HepG2 (cell line): ENCODE measurements around the gene MEI1. TPM values are rescaled to one million over a fixed set of nuclear protein-coding genes. Genes with fewer than 3 reads are reported as not detected.

Experiments
- ATAC-seq: fragments of 200-7000 bp; cut with Tn5 transposase; 3 replicates; pipeline ENCODE4 v1.9.1; 2020; ENCODE audit warnings: mild to moderate bottlenecking, moderate library complexity
- BruUV-seq: library from RNA; stranded (reverse); fragments of 400-500 nt; replicated peaks from 2 replicates; lab custom pipeline; 2021; lab: Mats Ljungman, UMichigan
- CTCF ChIA-PET: fragments of 300-600 bp; formaldehyde crosslinking; extraction: SDS; loops from one replicate; lab custom pipeline; 2021; ENCODE audit warnings: low total read pairs, inconsistent platforms, low intra/inter-chr PET ratio; lab: Yijun Ruan, JAX
- POLR2A ChIA-PET: fragments of 350-600 bp; sonication (Branson Sonifier 250); formaldehyde crosslinking; loops from one replicate; lab custom pipeline; 2020; ENCODE audit warnings: antibody characterized with exemption, inconsistent platforms; lab: Yijun Ruan, JAX
- DNase-seq: peaks from one replicate; pipeline ENCODE4 v3.0.0-alpha.2; 2015; ENCODE audit warnings: low spot score
- FAIRE-seq: peaks from 3 replicates; lab custom pipeline; 2011; peaks lifted over from hg19 to GRCh38; lab: Jason Lieb, UNC
- H2AFZ ChIP-seq: one replicate; pipeline ENCODE4 v1.6.1; 2011; ENCODE audit warnings: low read length, inconsistent platforms
- H3K27ac ChIP-seq: fragments of 300-600 bp; 3 replicates; pipeline ENCODE4 v1.8.0; 2011; ENCODE audit warnings: mixed run types, mild to moderate bottlenecking, mixed read lengths, low read length, inconsistent platforms; ENCODE audit not compliant: insufficient read depth; ENCODE audit errors: extremely low read length
- H3K27me3 ChIP-seq, 2 experiments: fragments of 200-600 bp in 1 of 2; 2 replicates in 1 of 2; 3 replicates in 1 of 2; pipeline versions ENCODE4 v1.6.0 to v1.8.0; 2011; ENCODE audit warnings: low read length in 2 of 2, mild to moderate bottlenecking in 2 of 2, moderate library complexity in 2 of 2, inconsistent platforms in 1 of 2; ENCODE audit not compliant: insufficient read depth in 2 of 2, control insufficient read depth in 1 of 2
- H3K36me3 ChIP-seq, 2 experiments: fragments of 200-600 bp in 1 of 2; replicated peaks in 1 of 2; 2 replicates in 1 of 2; 3 replicates in 1 of 2; pipeline versions ENCODE4 v1.5.1 to v1.8.0; 2011; ENCODE audit warnings: low read length in 2 of 2, inconsistent platforms in 1 of 2; ENCODE audit not compliant: insufficient read depth in 2 of 2, control insufficient read depth in 1 of 2
- H3K4me1 ChIP-seq: 2 replicates; pipeline ENCODE4 v1.5.1; 2012; ENCODE audit warnings: low read length, inconsistent platforms; ENCODE audit not compliant: insufficient read depth
- H3K4me2 ChIP-seq: 2 replicates; pipeline ENCODE4 v1.6.0; 2011; ENCODE audit warnings: low read depth, low read length, inconsistent platforms
- H3K4me3 ChIP-seq, 3 experiments: fragments of 200-600 bp in 1 of 3; sonication (generic), shearing (Covaris generic) in 1 of 3; replicated peaks in 1 of 3; 2 replicates each; pipeline ENCODE4 v1.5.1; 2011 to 2016; ENCODE audit warnings: low read length in 3 of 3, inconsistent platforms in 2 of 3, low read depth in 2 of 3, mild to moderate bottlenecking in 2 of 3, control low read depth in 1 of 3, mixed read lengths in 1 of 3; ENCODE audit not compliant: insufficient read depth in 1 of 3
- H3K79me2 ChIP-seq: one replicate; pipeline ENCODE4 v1.6.1; 2011; ENCODE audit warnings: low read length, inconsistent platforms; ENCODE audit not compliant: insufficient read depth
- H3K9ac ChIP-seq: 2 replicates; pipeline ENCODE4 v1.6.0; 2011; ENCODE audit warnings: mild to moderate bottlenecking, low read depth, low read length, inconsistent platforms; ENCODE audit not compliant: insufficient read depth
- H3K9me3 ChIP-seq: 2 replicates; pipeline ENCODE4 v1.5.1; 2012; ENCODE audit warnings: mild to moderate bottlenecking, low read length
- H4K20me1 ChIP-seq: 2 replicates; pipeline ENCODE4 v1.6.0; 2011; ENCODE audit warnings: inconsistent platforms, mild to moderate bottlenecking, low read length, moderate library complexity; ENCODE audit not compliant: insufficient read depth
- NFKB2 ChIP-seq: sonication (generic); formaldehyde crosslinking; IDR thresholded peaks from 2 replicates; pipeline ENCODE4 v1.4.0; 2020; ENCODE audit warnings: missing genetic modification reagents, borderline replicate concordance
- PBX3 ChIP-seq: sonication (generic); formaldehyde crosslinking; IDR thresholded peaks from 2 replicates; pipeline ENCODE4 v1.8.1; 2023; ENCODE audit warnings: missing genetic modification reagents, inconsistent platforms, borderline replicate concordance
- RNF219 ChIP-seq: sonication (generic); formaldehyde crosslinking; IDR thresholded peaks from 2 replicates; pipeline ENCODE4 v1.5.0; 2020; ENCODE audit warnings: mild to moderate bottlenecking, missing genetic modification reagents
- SNAPC4 ChIP-seq: sonication (generic); formaldehyde crosslinking; IDR thresholded peaks from 2 replicates; pipeline ENCODE4 v1.4.0; 2020; ENCODE audit warnings: mild to moderate bottlenecking, missing genetic modification reagents
- ZBTB10 ChIP-seq: sonication (generic); formaldehyde crosslinking; IDR thresholded peaks from 2 replicates; pipeline ENCODE4 v1.4.0; 2020; ENCODE audit warnings: missing genetic modification reagents, borderline replicate concordance
- ZMYM2 ChIP-seq: sonication (generic); formaldehyde crosslinking; IDR thresholded peaks from 2 replicates; pipeline ENCODE4 v1.8.0; 2022; ENCODE audit warnings: mild to moderate bottlenecking, missing genetic modification reagents
- ZNF33A ChIP-seq: sonication (generic); formaldehyde crosslinking; IDR thresholded peaks from 2 replicates; pipeline ENCODE4 v1.5.1; 2020; ENCODE audit warnings: missing genetic modification reagents, mild to moderate bottlenecking, moderate library complexity, borderline replicate concordance
- WGBS: methylation state at CpG from one replicate; pipeline ENCODE4 v1.1.6; 2017; ENCODE audit warnings: low lambda C conversion rate; 5-methylcytosine and 5-hydroxymethylcytosine counted together
- in situ Hi-C: cut with HindIII; loops from 2 replicates; pipeline ENCODE4 v1.10.0; 2017; ENCODE audit warnings: low pct_unique_long_range_greater_than_20kb; ENCODE audit not compliant: extremely low pct_ligation_motif_present
- intact Hi-C: fragments of 100-400 bp; cut with micrococcal nuclease; formaldehyde crosslinking; loops from one replicate; pipeline ENCODE4 v1.10.0; 2022; ENCODE audit not compliant: unreplicated experiment
- polyA plus RNA-seq, 8 experiments: library from polyadenylated mRNA; depleted of rRNA in 3 of 8; stranded (reverse) in 7 of 8; unstranded in 1 of 8; fragments of >200 nt; fragmentation: Illumina TruSeq in 4 of 8; extraction: Trizol in 4 of 8; gene quantifications; 2 replicates each; pipeline versions ENCODE4 v1.2.1 to v1.2.3, GENCODE V29; 2011 to 2016; ENCODE audit warnings: low read depth in 4 of 8, missing spikeins in 1 of 8, mixed read lengths in 1 of 8; ENCODE audit not compliant: insufficient read depth in 1 of 8
- total RNA-seq, 5 experiments: library from RNA; depleted of rRNA; stranded (reverse); fragments of >200 nt; fragmentation: Illumina TruSeq; extraction: Trizol; gene quantifications; 2 replicates each; pipeline ENCODE4 v1.2.3, GENCODE V29; 2016; ENCODE audit warnings: low read depth in 1 of 5

MEI1 gene
- total and polyA plus RNA-seq, 2 of the 13 experiments (the other 11 are each of a cell fraction or from before 2014, with no cell fraction given): 0.75 to 1.9 TPM

DNA sequence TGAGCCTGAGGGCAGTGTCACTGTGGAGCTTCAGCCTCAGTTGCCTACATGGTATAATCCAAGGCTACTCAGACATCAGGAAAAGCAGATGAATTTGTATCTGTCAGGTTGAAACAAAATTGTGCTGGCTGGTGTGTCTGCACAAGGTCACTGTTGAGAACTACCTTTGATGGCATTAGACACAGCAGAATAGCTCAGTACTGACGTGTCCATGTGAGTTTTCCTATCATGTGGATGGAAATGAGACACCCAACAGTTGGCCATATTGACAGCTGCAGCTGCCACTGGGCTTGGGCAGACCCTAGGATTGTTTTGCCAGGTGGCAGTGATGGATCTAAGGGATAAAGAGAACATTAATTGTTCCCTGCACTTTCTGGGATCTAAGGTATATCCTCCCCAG is 116.9 kb downstream of the MEI1 start:
- no TSS peak for BruUV-seq
- H3K4me2 ChIP-seq: no peak overlapping the region
- no peak overlapping the region for H2AFZ ChIP-seq
- TF ChIP-seq ZNF33A (no peak), NFKB2 (CRISPR knock-in tag) (no peak), RNF219 (no peak), SNAPC4 (CRISPR knock-in tag) (no peak), ZBTB10 (CRISPR knock-in tag) (no peak), ZMYM2 (CRISPR knock-in tag) (no peak), PBX3 (CRISPR knock-in tag) (no peak)
- ChIA-PET CTCF (no interaction called here), POLR2A (interaction anchor here (1.2 to 2.2 kb wide), 2 partner anchors 16 to 17 kb away, joined by 4 to 5 read pairs; partner anchors contain the start of genes CCDC134 and SREBF2)
- no peaks in the 10 kb centered on the region for H3K79me2 ChIP-seq
- no peaks in the 10 kb centered on the region for H4K20me1 ChIP-seq
- H3K27ac ChIP-seq: no peak overlapping the region
- peaks cover 2 to 44% of the 10 kb centered on the region in 2 experiments; a peak in 4 of 5 replicates for H3K36me3 ChIP-seq
- DNase-seq (no peak), FAIRE-seq (no peak), ATAC-seq (no peak)
- H3K27me3 ChIP-seq: no peaks in the 10 kb centered on the region
- no peaks in the 10 kb centered on the region for H3K9me3 ChIP-seq
- H3K4me3 ChIP-seq: no peak overlapping the region
- H3K9ac ChIP-seq: no peak overlapping the region
- 100% methylated on average over 1 of the region's 1 CpG for WGBS
- no peaks in the 10 kb centered on the region for H3K4me1 ChIP-seq
- in situ Hi-C loops (no loop called here), intact Hi-C loops (no loop called here)
